A549 (cell line): Measurements from ENCODE around the gene SIRT3. TPM values are rescaled to one million over a fixed set of nuclear protein-coding genes. Genes with fewer than 3 reads are reported as not detected.

Experiments
- ATAC-seq, 2 experiments: fragments of 200-7000 bp in 1 of 2; fragments of >200 bp in 1 of 2; cut with Nextera tagmentation in 1 of 2; cut with Tn5 transposase in 1 of 2; 3 replicates each; pipeline versions ENCODE4 v1.8.0 to v1.9.1; 2018 to 2020; ENCODE audit warnings: mild to moderate bottlenecking in 1 of 2, moderate library complexity in 1 of 2
- CTCF ChIA-PET: fragments of 300-600 bp; sonication (Branson Sonifier 250); formaldehyde crosslinking; extraction: SDS; loops from one replicate; lab custom pipeline; 2021; ENCODE audit warnings: antibody characterized with exemption, inconsistent platforms; lab: Yijun Ruan, JAX
- POLR2A ChIA-PET: fragments of 350-600 bp; formaldehyde crosslinking; extraction: SDS; loops from one replicate; lab custom pipeline; 2021; ENCODE audit warnings: antibody characterized with exemption, inconsistent platforms; lab: Yijun Ruan, JAX
- DNase-seq, 2 experiments: peaks; one replicate each; pipeline versions ENCODE4 v3.0.0 to v3.0.0-alpha.2; 2011 to 2016; ENCODE audit warnings: low read depth in 1 of 2, low spot score in 1 of 2
- FAIRE-seq: peaks from 2 replicates; lab custom pipeline; 2011; peaks lifted over from hg19 to GRCh38; lab: Jason Lieb, UNC
- H3K27ac ChIP-seq, 2 experiments: fragments of >200 bp; sonication (Bioruptor Twin); formaldehyde crosslinking; 3 replicates each; pipeline ENCODE4 v1.5.1; 2016 to 2017
- H3K4me1 ChIP-seq: fragments of >200 bp; sonication (Bioruptor Twin); formaldehyde crosslinking; 3 replicates; pipeline ENCODE4 v1.6.1; 2016
- H3K4me2 ChIP-seq: fragments of >200 bp; sonication (Bioruptor Twin); formaldehyde crosslinking; 3 replicates; pipeline ENCODE4 v1.6.1; 2016
- H3K4me3 ChIP-seq: fragments of >200 bp; sonication (Bioruptor Twin); formaldehyde crosslinking; 3 replicates; pipeline ENCODE4 v1.5.1; 2016
- H3K9me3 ChIP-seq: fragments of >200 bp; sonication (Bioruptor Twin); formaldehyde crosslinking; 3 replicates; pipeline ENCODE4 v1.6.1; 2016
- ATOH8 ChIP-seq: fragments of 250-450 bp; sonication (Bioruptor Pico); IDR thresholded peaks from 2 replicates; pipeline ENCODE4 v1.5.0; 2020; ENCODE audit warnings: low read depth, mild to moderate bottlenecking, moderate library complexity
- CTCF ChIP-seq: fragments of >200 bp; sonication (Bioruptor Twin); formaldehyde crosslinking; IDR thresholded peaks from 3 replicates; pipeline ENCODE4 v1.5.1; 2016
- EP300 ChIP-seq, 2 experiments: fragments of >200 bp; sonication (Bioruptor Twin); formaldehyde crosslinking; IDR thresholded peaks; 2 replicates in 1 of 2; 3 replicates in 1 of 2; pipeline ENCODE4 v1.6.1; 2016 to 2017
- ESRRA ChIP-seq: fragments of 150-350 bp; IDR thresholded peaks from 2 replicates; pipeline ENCODE4 v1.6.1; 2014; ENCODE audit warnings: mild to moderate bottlenecking, low read length, borderline replicate concordance
- FOSB ChIP-seq: fragments of 250-450 bp; sonication (Bioruptor Pico); IDR thresholded peaks from 2 replicates; pipeline ENCODE4 v1.5.0; 2020; ENCODE audit warnings: mild to moderate bottlenecking, moderate library complexity
- FOSL2 ChIP-seq, 2 experiments: fragments of 450-650 bp in 1 of 2; fragments of >200 bp in 1 of 2; sonication (Bioruptor Twin) in 1 of 2; formaldehyde crosslinking; IDR thresholded peaks; 2 replicates each; pipeline versions ENCODE4 v1.5.0 to v1.6.1; 2016 to 2020; ENCODE audit warnings: mild to moderate bottlenecking in 1 of 2, moderate library complexity in 1 of 2
- HDAC2 ChIP-seq: fragments of 200-600 bp; sonication (generic); IDR thresholded peaks from 2 replicates; pipeline ENCODE4 v1.6.1; 2016
- HOXB13 ChIP-seq: fragments of 250-450 bp; sonication (Bioruptor Pico); IDR thresholded peaks from 2 replicates; pipeline ENCODE4 v1.5.0; 2020; ENCODE audit warnings: low read depth, mild to moderate bottlenecking, moderate library complexity
- HOXB5 ChIP-seq: fragments of 250-450 bp; sonication (Bioruptor Pico); IDR thresholded peaks from 2 replicates; pipeline ENCODE4 v1.5.0; 2020; ENCODE audit warnings: mild to moderate bottlenecking, moderate library complexity
- JUNB ChIP-seq: fragments of >200 bp; sonication (Bioruptor Twin); formaldehyde crosslinking; IDR thresholded peaks from 2 replicates; pipeline ENCODE4 v1.6.1; 2016
- KDM5A ChIP-seq: fragments of 200-600 bp; sonication (generic); IDR thresholded peaks from 2 replicates; pipeline ENCODE4 v1.6.1; 2016; ENCODE audit warnings: antibody characterized with exemption, mild to moderate bottlenecking
- MAFK ChIP-seq: fragments of 450-650 bp; IDR thresholded peaks from 2 replicates; pipeline ENCODE4 v1.6.1; 2014; ENCODE audit not compliant: partially characterized antibody
- MYC ChIP-seq: IDR thresholded peaks from 2 replicates; pipeline ENCODE4 v1.6.1; 2012; ENCODE audit warnings: mild to moderate bottlenecking, inconsistent platforms, low read length, improper control_type of control experiment, borderline replicate concordance
- NPAS2 ChIP-seq: fragments of 250-450 bp; sonication (Bioruptor Pico); IDR thresholded peaks from 2 replicates; pipeline ENCODE4 v1.8.0; 2022; ENCODE audit warnings: mild to moderate bottlenecking, moderate library complexity, borderline replicate concordance
- PHF8 ChIP-seq: fragments of 200-600 bp; sonication (generic); IDR thresholded peaks from 2 replicates; pipeline ENCODE4 v1.6.1; 2016; ENCODE audit warnings: low read depth, mild to moderate bottlenecking, antibody characterized with exemption, moderate library complexity, borderline replicate concordance
- POLR2A ChIP-seq: IDR thresholded peaks from 2 replicates; pipeline ENCODE4 v1.6.1; 2012; ENCODE audit warnings: mild to moderate bottlenecking, low read length
- RFX5 ChIP-seq: fragments of 450-650 bp; IDR thresholded peaks from 2 replicates; pipeline ENCODE4 v1.7.1; 2014; ENCODE audit warnings: antibody characterized with exemption, mild to moderate bottlenecking, moderate library complexity
- SMC3 ChIP-seq: fragments of >200 bp; sonication (Bioruptor Twin); formaldehyde crosslinking; IDR thresholded peaks from 3 replicates; pipeline ENCODE4 v1.6.1; 2018; ENCODE audit warnings: inconsistent platforms
- WGBS: methylation state at CpG from one replicate; pipeline ENCODE4 v1.1.6; 2017; ENCODE audit errors: missing lambda C conversion rate; 5-methylcytosine and 5-hydroxymethylcytosine counted together
- polyA plus RNA-seq, 4 experiments: library from polyadenylated mRNA; depleted of rRNA in 3 of 4; stranded (reverse); fragments of >200 nt; fragmentation: RNase III in 1 of 4; extraction: RNeasy Plus Mini Kit Qiagen cat#74134 plus additional on column Dnase treatment in 1 of 4; gene quantifications; 2 replicates in 3 of 4; 3 replicates in 1 of 4; pipeline ENCODE4 v1.2.3, GENCODE V29; 2011 to 2017
- TF ChIP-seq, protein P1 (sequence below): fragments of 250-450 bp; sonication (Bioruptor Pico); IDR thresholded peaks from 2 replicates; pipeline ENCODE4 v1.5.0; 2021; ENCODE audit warnings: mild to moderate bottlenecking, moderate library complexity, borderline replicate concordance
- TF ChIP-seq, protein P2 (sequence below): fragments of >200 bp; sonication (Bioruptor Twin); formaldehyde crosslinking; IDR thresholded peaks from 3 replicates; pipeline ENCODE4 v1.6.1; 2016
- TF ChIP-seq, protein P3 (sequence below): fragments of >200 bp; sonication (Bioruptor Twin); formaldehyde crosslinking; IDR thresholded peaks from 2 replicates; pipeline ENCODE4 v1.6.1; 2016
- TF ChIP-seq, protein P4 (sequence below): fragments of 150-350 bp; IDR thresholded peaks from 2 replicates; pipeline ENCODE4 v1.6.1; 2014; ENCODE audit warnings: low read depth, mild to moderate bottlenecking, low read length

The SIRT3 gene
- polyA plus RNA-seq, 2 of the 4 experiments (the other 2 are of a cell fraction), result 20.3 to 22.3 TPM

- CTCF ChIA-PET, result interaction anchor here (1.1 to 3.1 kb wide), 3 partner anchors 19 to 99 kb away, joined by 3 to 12 read pairs (median 3); no protein-coding TSS in a partner anchor
Measured at GRCh38 chr11:278001-278951, 42.1 kb upstream of the SIRT3 start, which contains the start of gene NLRP6. TSS of gene NLRP6 (plus strand) at chr11:278407. CDS start at chr11:278570, 163 bp downstream.

GRCh38 chr11:276219-276618 lies 40.1 kb upstream of the SIRT3 start:
- H3K4me2 ChIP-seq, result no peak overlapping the region
- ChIA-PET CTCF (interaction anchor here (1.2 to 3.0 kb wide), 2 partner anchors 22 to 26 kb away, joined by 3 to 13 read pairs; no protein-coding TSS in a partner anchor), POLR2A (no interaction called here)
- no peak for FAIRE-seq
- TF ChIP-seq FOSL2 (IDR thresholded peaks at IDR 0.05), result no peak
- TF ChIP-seq FOSL2 (CRISPR knock-in tag; IDR thresholded peaks at IDR 0.05), result no peak
- no peak for TF ChIP-seq HDAC2
- no peak for TF ChIP-seq FOSB
- TF ChIP-seq SMC3, result no peak
- no peak for TF ChIP-seq CTCF
- no peak for TF ChIP-seq ESRRA
- TF ChIP-seq PHF8, result no peak
- TF ChIP-seq, protein P1, sequence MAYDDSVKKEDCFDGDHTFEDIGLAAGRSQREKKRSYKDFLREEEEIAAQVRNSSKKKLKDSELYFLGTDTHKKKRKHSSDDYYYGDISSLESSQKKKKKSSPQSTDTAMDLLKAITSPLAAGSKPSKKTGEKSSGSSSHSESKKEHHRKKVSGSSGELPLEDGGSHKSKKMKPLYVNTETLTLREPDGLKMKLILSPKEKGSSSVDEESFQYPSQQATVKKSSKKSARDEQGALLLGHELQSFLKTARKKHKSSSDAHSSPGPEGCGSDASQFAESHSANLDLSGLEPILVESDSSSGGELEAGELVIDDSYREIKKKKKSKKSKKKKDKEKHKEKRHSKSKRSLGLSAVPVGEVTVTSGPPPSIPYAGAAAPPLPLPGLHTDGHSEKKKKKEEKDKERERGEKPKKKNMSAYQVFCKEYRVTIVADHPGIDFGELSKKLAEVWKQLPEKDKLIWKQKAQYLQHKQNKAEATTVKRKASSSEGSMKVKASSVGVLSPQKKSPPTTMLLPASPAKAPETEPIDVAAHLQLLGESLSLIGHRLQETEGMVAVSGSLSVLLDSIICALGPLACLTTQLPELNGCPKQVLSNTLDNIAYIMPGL (CRISPR knock-in tag), result no peak
- TF ChIP-seq, protein P2, sequence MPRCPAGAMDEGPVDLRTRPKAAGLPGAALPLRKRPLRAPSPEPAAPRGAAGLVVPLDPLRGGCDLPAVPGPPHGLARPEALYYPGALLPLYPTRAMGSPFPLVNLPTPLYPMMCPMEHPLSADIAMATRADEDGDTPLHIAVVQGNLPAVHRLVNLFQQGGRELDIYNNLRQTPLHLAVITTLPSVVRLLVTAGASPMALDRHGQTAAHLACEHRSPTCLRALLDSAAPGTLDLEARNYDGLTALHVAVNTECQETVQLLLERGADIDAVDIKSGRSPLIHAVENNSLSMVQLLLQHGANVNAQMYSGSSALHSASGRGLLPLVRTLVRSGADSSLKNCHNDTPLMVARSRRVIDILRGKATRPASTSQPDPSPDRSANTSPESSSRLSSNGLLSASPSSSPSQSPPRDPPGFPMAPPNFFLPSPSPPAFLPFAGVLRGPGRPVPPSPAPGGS, result no peak
- TF ChIP-seq EP300 (IDR thresholded peaks at IDR 0.05), result no peak
- TF ChIP-seq POLR2A, result no peak
- TF ChIP-seq, protein P3, sequence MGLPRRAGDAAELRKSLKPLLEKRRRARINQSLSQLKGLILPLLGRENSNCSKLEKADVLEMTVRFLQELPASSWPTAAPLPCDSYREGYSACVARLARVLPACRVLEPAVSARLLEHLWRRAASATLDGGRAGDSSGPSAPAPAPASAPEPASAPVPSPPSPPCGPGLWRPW, result no peak
- no peak for TF ChIP-seq MAFK
- no peak for TF ChIP-seq MYC
- no peaks in the 10 kb centered on the region; the same call in 2 of the 3 replicates for H3K9me3 ChIP-seq
- no peak for ATAC-seq
- no peak overlapping the region for H3K27ac ChIP-seq
- H3K4me1 ChIP-seq, result peaks cover 12% of the 10 kb centered on the region; the same call in 1 of the 3 replicates
- H3K4me3 ChIP-seq, result no peak overlapping the region
- DNase-seq, result no peak

More at GRCh38 chr11:278001-278951, 42.1 kb upstream of the SIRT3 start, which contains the start of gene NLRP6:
- Histone ChIP-seq H3K4me3 (no peak within 1 kb of the TSS), H3K27ac (no peak within 1 kb of the TSS), H3K4me1 (peaks cover 14% of the 10 kb centered on the region; the same call in 1 of the 3 replicates), H3K9me3 (no peaks in the 10 kb centered on the region; the same call in 2 of the 3 replicates), H3K4me2 (no peak within 1 kb of the TSS)
- TF ChIP-seq, protein P4, sequence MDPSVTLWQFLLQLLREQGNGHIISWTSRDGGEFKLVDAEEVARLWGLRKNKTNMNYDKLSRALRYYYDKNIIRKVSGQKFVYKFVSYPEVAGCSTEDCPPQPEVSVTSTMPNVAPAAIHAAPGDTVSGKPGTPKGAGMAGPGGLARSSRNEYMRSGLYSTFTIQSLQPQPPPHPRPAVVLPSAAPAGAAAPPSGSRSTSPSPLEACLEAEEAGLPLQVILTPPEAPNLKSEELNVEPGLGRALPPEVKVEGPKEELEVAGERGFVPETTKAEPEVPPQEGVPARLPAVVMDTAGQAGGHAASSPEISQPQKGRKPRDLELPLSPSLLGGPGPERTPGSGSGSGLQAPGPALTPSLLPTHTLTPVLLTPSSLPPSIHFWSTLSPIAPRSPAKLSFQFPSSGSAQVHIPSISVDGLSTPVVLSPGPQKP, result no peak
- TF ChIP-seq POLR2A (no peak), MAFK (no peak), JUNB (no peak), KDM5A (no peak), HOXB5 (CRISPR knock-in tag) (no peak), ATOH8 (CRISPR knock-in tag) (no peak), RFX5 (no peak), EP300 (IDR thresholded peaks at IDR 0.05) (no peak), NPAS2 (CRISPR knock-in tag) (no peak), HOXB13 (no peak), ESRRA (no peak), HDAC2 (no peak)
- POLR2A ChIA-PET, result no interaction called here
- DNase-seq (no peak), FAIRE-seq (no peak), ATAC-seq (no peak)
- 75% methylated on average over 21 of the region's 21 CpGs for WGBS
